OCI-M1 (cell line): ENCODE data around the gene C18orf32.
"Not testable (repeated sequence)": the region's sequence is repeated elsewhere in the genome, so short reads cannot be mapped to it uniquely, and the experiment has no call there.

Experiments used
- DNase-seq: peaks from one replicate; lab custom pipeline; 2025; lab: John Stamatoyannopoulos, UW

The C18orf32 gene

GRCh38 chr18:49467599-49467998, 19.4 kb downstream of the C18orf32 start:
- peak; percentile 6 for DNase-seq

- DNase-seq, result no peak
Observed at GRCh38 chr18:49467019-49467563, 19.9 kb downstream of the C18orf32 start.

- peak; percentile 65 for DNase-seq
Observed at GRCh38 chr18:49464718-49465598, 22.1 kb downstream of the C18orf32 start.

- no peak for DNase-seq
Observed at GRCh38 chr18:49461602-49461977, 25.4 kb downstream of the C18orf32 start.

- DNase-seq, result no peak
Observed at GRCh38 chr18:49460976-49461601, 25.9 kb downstream of the C18orf32 start.

GRCh38 chr18:49459404-49460171, 27.4 kb downstream of the C18orf32 start:
- peak; percentile 54 for DNase-seq

GRCh38 chr18:49457616-49458015, 29.4 kb downstream of the C18orf32 start:
- DNase-seq, result no peak

- DNase-seq, result peak; percentile 37
Observed at GRCh38 chr18:49456794-49457193, 30.2 kb downstream of the C18orf32 start.

GRCh38 chr18:49452534-49452933, 34.5 kb downstream of the C18orf32 start:
- not testable (repeated sequence) for DNase-seq

GRCh38 chr18:49447810-49448745, 39.0 kb downstream of the C18orf32 start:
- DNase-seq, result peak; percentile 63

GRCh38 chr18:49446481-49446880, 40.6 kb downstream of the C18orf32 start:
- DNase-seq, result no peak

GRCh38 chr18:49444581-49444980, 42.5 kb downstream of the C18orf32 start:
- DNase-seq, result no peak

- no peak for DNase-seq
Observed at GRCh38 chr18:49443837-49444236, 43.2 kb downstream of the C18orf32 start.

GRCh38 chr18:49441338-49441938, 45.6 kb downstream of the C18orf32 start:
- no peak for DNase-seq

GRCh38 chr18:49435170-49435569, 51.9 kb downstream of the C18orf32 start:
- no peak for DNase-seq

GRCh38 chr18:49432602-49433001, 54.4 kb downstream of the C18orf32 start:
- DNase-seq, result no peak

GRCh38 chr18:49431165-49431962, 55.7 kb downstream of the C18orf32 start:
- DNase-seq, result no peak
